IMR-90 (cell line): ENCODE data around the gene SYTL4.

Experiments
- CTCF ChIP-seq: conservative IDR thresholded peaks from 2 replicates; pipeline ENCODE4 v1.5.1; 2012; ENCODE audit warnings: mild to moderate bottlenecking, low read depth, low read length, improper control_type of control experiment
- POLR2A ChIP-seq: IDR thresholded peaks from 2 replicates; pipeline ENCODE4 v1.6.1; 2012; ENCODE audit warnings: mild to moderate bottlenecking, low read depth, low read length

- TF ChIP-seq CTCF = no peak
- TF ChIP-seq POLR2A = no peak
These were observed 54.2 kb downstream of the SYTL4 start for GRCh38 chrX:100677611-100678181.
